ACHN (cell line): ENCODE measurements around the gene RNF149.
A peak's percentile ranks its signal among the peaks of the same experiment; 100 is the strongest.
"Not testable (repeated sequence)": the region's sequence is repeated elsewhere in the genome, so short reads cannot be mapped to it uniquely, and the experiment has no call there.

Experiments
- DNase-seq: peaks from one replicate; pipeline ENCODE4 v3.0.0-alpha.2; 2015
- in situ Hi-C: cut with HindIII; loops from 2 replicates; pipeline ENCODE4 v1.10.0; 2017; ENCODE audit warnings: low sequenced_read_pairs, low pct_ligation_motif_present, low pct_unique_long_range_greater_than_20kb

RNF149 gene

DNA sequence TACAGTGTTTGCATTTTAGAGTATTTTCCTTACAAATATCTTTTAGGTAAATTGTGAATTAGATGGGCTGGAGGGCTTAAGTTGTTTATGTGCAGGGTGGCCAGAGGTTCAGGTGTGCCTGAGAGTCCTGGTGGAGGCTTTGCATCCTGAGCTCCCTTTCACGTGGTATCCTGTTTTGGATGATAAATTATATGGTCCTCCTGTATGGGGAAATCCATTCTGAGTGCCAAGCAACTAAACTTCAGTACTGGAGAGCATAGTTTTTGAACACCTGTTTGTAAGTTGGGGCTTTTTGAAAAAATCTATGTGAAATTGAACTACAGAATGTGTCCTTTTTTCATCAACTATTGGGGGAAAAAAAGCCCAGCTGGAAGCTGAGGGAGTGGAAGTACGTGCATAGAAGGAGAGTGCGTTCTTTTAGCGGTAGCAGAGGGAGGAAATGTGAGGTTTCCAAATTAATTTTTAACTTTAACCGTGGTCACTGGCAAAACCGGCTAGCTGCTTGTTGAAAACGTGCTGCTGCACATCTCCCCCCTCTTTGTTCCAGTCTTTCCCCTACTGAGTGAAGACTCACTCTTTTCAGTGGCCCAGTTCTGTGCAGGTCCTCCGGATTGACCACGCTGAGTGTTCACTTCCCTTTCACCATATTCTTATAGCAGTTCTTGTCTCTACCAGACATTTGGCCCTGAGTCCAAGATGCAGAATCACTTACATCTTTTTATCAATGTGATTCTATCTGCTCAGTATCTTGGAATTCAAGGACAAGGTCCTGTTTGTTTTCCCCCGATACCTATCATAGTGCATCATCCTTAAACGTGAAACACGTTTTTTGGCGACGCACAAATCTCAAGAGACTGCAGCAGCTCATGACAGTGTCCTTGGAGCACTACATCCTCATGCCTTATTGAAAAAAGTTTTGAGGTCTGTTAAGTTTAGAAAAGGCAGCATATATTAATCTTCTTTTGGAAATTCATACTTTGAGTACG, 40.5 kb downstream of the RNF149 start:
- peak; percentile 77 for DNase-seq
- in situ Hi-C loops = no loop called here

DNA sequence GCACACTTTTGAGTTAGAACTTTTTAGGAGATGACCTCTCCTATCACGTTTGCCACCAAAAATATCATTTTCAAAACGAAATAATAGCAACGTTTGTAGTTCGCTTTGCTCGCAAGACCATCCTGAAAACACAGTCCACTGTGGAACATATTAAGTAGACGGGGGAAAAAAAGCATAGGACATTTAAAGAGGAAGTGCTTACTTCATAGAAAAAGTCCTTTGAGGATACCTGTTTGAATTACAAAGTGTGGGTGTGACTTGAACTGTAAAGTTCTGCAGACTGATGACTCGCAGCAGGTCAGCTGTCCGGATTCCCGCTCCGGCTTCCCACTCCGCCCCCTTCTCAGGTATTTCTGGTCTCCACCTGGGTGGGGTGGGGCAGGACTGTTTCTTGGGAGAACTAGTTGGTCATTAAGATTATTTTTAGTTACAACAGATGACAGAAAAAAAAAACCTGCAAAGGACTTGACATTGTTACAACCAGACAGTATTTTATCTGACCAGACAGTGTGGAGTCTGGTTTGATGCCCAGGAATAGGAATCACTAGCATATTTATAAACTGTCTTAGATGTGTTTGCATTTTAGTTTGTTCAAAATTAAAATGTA, 42.5 kb downstream of the RNF149 start:
- no peak for DNase-seq
- in situ Hi-C loops = no loop called here

DNA sequence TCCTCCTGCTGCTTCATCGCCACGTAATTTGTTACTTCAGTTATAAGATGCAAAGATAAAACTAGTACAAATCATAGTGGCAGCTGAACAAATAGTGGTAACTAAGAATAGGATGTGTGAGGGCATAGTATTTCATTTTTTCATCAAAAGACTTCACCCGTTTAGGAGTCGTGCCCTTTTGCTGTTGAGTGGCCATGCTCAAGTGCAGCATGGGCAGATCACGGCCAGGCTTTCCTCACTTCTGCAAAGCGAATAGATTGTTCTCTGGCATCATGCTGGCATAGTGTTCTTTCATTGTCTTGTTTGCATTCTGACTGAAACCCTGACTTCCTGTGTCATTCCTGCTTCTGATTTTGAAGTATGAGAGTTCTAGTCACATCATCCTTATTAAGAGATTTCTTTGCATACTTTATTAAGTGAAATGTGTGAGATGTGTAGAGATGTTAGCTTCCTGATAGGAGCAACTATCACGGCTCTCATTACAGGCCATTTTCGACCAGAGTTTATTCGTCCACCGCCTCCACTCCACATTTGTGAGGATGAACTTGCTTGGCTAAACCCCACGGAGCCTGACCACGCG, 44.1 kb downstream of the RNF149 start:
- in situ Hi-C loops = no loop called here
- DNase-seq = no peak

DNA sequence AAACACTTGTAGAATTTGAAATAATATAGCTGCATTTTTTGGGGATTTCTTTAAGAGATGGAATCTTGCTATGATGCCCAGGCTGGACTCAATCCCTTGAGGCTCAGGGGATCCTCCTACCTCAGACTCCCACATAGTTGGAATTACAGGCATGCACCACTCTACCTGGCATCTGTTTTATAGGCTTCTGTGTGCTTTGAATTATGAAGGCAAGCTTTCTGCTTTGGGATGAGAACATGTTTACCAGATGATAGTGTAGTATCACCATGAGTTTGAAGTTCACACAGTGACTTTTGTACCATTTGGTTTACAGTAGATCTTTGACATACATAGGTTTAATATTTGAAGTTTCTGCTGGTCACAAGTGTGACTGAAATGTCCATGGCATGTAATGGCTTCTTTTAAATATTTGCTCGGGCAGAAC, 45.1 kb downstream of the RNF149 start:
- no peak for DNase-seq
- in situ Hi-C loops = no loop called here

DNA sequence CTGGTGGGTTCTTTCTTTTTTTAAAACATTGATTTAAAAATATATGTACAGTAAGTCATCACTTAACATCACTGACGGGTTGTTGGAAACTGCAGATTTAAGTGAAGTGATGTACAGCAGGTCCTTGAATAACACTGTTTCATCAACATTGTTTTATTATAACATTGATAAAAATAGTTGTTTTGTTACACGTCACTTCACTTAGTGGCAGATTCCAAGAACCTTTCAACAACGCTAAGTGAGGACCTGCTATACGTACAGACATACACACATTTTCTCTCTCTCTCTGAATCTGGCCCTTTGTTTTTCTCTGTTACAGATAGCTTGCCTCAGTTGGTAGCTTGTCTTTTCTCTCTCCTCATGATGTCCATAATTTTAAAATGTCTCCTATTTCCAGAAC, 46.4 kb downstream of the RNF149 start:
- in situ Hi-C loops = no loop called here
- no peak for DNase-seq

DNA sequence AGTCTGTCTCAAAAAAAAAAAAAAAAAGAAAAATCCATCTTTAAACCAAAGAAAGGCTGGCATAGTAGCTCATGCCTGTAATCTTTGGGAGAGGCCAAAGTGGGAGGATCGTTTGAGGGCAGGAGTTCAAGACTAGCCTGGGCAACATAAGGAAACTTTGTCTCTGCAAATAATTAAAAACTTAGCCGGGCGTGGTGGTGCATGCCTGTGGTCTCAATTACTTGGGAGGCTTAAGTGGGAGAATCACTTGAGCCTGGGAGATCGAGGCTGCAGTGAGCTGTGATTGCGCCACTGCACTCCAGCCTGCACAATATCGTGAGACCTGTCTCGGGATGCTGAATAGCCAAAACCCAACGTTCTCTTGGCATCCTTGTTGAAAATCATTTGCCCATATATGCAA, 49.7 kb downstream of the RNF149 start:
- DNase-seq = no peak
- in situ Hi-C loops = no loop called here

DNA sequence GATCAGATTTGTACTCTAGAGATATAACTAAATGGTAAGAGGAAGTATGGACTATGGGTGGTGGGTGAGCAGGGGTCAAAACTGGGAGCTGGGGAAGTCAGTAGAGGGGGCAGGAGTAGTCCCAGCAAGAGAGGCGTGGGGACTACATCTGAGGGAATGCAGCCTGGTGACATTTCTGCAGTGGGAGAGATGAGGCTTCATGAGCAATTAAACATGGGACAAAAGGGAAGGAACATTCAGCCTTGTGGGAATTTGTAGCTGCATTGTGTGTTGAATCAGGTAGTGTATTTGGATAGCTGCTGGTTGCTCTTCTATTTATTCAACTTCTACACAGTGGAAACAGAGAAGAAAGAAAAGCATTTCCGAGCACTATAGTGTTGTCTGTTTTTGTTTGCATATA, 52.2 kb downstream of the RNF149 start:
- in situ Hi-C loops = no loop called here
- DNase-seq = no peak

DNA sequence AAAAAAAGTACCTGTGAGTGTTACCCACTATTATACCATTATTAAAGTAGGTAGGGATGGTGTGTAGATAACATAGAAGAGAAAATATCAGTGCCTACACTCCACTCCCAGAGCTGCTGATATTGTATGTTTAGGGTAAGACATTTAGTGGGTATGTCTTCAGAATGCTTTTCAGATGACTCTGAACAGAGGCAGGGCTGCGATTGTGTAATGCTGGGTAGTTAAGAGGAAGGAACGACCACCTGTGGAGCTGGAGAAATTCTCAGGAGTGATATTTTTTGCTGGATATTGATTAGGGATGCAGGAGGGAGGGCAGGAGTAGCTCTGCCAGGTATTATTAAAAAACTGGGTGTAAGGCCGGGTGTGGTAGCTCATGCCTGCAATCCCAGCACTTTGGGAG, 53.0 kb downstream of the RNF149 start:
- DNase-seq = no peak
- in situ Hi-C loops = no loop called here

DNA sequence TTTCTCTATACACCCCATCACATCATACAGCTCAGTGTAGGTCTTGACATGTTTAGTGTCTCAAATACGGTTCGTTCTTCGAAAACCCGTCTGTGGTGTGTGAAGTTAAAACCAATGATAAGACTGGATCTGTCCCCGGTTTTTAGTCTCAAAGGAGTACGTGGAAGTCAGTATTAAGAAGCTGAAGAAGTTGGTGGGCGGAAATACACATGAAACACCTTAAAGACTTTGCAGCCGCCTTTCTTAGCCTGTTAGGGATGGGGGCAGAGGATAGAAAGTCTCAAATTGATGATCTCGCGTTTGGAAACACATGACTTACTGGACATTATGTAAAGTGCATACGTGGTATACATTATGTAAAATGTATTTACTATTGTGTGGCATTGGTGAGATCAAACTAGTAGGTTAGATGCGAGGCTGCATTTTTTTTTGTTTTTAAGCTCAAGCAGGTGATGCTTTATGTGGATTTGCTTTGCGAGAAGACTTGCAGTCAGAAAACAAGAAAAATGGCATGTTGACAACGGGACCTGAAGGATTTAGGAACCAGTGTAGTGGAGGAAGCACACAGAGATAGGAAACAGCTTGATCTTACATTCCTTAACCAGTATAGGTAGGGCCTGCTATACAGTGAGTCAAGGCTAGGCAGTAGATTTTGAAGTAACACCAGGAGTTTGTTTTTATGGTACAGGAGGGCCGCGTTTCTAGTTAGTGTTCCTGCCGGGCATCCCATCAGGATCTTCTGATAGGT, 54.6 kb downstream of the RNF149 start:
- in situ Hi-C loops = no loop called here
- no peak for DNase-seq

DNA sequence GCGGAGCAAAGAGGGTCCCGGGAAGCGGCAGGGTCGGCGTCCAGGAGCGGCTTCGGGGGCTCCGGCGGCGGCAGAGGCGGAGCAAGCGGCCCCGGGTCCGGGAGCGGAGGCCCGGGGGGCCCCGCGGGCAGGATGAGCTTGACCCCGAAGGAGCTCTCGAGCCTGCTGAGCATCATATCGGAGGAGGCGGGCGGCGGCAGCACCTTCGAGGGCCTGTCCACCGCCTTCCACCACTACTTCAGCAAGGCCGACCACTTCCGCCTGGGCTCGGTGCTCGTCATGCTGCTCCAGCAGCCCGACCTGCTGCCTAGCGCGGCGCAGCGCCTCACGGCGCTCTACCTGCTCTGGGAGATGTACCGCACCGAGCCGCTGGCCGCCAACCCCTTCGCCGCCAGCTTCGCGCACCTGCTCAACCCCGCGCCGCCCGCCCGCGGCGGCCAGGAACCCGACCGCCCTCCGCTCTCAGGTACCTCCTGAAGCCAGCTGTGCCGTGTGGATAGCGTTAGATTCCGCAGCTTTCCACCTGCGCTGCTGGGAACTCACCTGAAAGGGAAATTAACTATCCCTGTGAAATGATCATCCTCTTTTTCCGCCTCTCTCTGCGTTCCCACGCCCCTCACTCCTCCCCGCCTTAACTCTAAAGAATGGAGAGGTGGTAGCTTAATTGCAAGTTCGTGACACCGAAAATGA, 55.3 kb downstream of the RNF149 start:
- in situ Hi-C loops = no loop called here
- DNase-seq = peak; percentile 70

DNA sequence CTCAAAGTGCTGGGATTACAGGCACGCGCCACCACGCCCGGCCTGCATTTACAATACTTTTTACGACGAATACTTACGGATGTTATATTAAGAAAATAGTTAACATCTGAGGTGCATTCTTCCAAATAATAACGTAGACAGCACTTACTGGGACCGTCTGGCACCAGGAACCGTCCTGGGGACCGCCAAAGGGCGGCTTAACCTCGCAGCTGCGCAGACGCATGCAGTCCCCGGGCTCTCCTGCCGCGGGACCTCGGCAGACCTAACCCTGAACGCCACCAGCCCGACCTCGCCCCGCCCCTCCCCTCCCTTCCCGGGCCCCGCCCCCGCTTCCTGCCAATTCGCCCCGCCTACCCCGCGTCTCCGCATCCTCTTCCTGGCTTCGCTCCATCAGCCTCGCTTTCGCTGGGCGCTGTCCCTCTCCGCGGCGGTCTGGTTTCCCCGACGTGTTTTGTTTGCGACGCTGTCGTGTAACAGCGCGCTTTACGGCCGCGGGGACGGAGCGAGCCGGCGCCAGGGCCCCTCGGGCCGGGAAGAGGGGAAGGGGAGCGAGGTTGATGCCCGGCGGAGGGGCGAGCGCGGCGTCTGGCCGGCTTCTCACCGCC, 56.0 kb downstream of the RNF149 start, which contains the start of gene CNOT11:
Gene CNOT11 (plus strand): TSS at position 479 of the 605 bp plus-strand sequence. CDS start 79 bp downstream, at position 558.
- in situ Hi-C loops = no loop called here
- peak; percentile 99 for DNase-seq

DNA sequence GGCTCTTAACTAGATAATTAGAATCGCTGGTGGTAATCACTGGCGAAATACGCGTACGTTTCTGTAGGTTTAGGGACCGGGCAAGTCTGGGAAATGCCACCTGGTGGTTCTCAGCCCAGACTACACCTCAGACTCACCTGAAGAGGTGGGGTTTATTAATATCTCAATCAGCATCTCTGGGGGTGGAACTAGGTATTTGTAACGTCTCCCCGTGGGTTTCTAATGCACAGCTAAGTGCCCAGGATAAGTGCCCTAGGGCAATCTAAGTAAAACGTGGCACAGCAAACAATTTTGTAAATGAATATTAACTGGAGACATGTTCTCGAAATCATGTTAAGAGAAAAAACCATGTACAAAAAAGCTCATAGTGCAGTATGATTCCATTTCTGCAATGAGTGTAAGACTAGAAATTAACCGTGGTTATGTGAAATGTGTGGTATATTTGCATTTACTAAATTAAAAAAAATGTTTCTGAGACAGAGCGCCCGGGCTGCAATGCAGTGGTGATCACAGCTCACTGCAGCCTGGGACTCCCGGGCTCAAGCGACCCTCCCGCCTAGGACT, 56.6 kb downstream of the RNF149 start:
- in situ Hi-C loops = no loop called here
- peak; percentile 27 for DNase-seq

DNA sequence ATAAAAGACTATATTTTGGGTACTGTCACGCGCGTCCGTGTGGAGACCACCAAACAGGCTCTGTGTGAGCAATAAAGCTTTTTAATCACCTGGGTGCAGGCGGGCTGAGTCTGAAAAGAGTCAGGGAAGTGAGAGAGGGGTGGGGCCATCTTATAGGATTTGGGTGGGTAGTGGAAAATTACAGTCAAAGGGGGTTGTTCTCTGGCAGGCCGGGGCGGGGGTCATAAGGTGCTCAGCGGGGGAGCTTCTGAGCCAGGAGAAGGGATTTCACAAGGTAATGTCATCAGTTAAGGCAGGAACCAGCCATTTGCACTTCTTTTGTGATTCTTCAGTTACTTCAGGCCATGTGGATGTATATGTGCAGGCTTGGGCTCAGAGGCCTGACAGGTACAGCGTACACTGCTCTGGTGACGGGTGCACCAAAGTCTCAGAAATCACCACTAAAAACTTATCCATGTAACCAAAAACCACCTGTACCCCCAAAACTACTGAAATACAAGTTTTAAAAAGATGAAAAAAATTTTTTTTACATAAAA, 57.2 kb downstream of the RNF149 start:
- in situ Hi-C loops, DNase-seq: not testable (repeated sequence)

DNA sequence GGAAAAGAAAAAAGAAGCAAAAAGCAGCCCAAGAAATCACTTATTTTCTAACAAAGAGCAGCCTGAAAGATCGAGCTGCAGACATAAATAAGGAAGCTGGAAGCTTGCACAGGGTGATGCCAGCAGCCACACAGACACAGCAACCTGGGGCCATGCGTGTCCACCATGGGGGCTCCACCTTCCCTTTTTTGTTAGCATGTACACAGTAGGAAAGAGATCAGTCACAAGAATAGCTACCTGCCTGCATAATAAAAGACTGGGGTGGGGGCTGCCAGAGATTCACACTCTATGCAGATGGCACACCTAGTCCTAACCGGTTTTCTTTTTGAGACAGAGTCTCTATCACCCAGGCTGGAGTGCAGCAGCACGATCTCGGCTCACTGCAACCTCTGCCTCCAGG, 58.7 kb downstream of the RNF149 start:
- no peak for DNase-seq
- in situ Hi-C loops = no loop called here

DNA sequence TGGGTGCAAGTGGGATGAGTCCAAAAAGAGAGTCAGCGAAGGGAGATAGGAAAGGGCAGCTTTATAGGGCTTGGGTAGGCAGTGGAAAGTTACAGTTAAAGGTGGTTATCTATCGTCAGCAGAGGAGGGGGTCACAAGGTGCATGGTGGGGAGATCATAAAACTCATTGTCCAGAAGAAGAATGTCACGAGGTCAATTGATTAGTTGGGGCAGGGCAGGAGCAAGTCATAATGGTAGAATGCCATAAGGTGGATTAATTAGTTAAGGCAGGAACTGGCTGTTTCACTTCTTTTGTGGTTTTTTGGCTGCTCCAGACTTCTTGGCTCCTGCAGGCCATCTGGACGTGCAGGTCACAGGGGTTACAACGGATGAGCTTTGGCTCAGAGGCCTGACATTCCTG, 59.7 kb downstream of the RNF149 start:
- in situ Hi-C loops, DNase-seq: not testable (repeated sequence)

DNA sequence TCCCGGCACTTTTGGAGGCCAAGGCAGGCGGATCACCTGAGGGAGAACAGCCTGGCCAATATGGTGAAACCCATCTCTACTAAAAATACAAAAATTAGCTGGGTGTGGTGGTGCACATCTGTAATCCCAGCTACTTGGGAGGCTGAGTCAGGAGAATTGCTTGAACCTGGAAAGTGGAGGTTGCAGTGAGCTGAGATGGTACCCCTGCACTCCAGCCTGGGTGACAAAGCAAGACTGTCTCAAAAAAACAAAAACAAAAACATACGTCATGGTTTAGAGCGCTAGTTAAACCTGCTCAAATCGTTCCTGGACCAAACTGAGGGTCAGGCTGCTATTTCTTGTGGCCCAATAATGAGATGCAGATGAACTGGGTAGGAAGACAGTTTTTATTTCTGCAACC, 63.0 kb downstream of the RNF149 start:
- DNase-seq, in situ Hi-C loops: not testable (repeated sequence)

DNA sequence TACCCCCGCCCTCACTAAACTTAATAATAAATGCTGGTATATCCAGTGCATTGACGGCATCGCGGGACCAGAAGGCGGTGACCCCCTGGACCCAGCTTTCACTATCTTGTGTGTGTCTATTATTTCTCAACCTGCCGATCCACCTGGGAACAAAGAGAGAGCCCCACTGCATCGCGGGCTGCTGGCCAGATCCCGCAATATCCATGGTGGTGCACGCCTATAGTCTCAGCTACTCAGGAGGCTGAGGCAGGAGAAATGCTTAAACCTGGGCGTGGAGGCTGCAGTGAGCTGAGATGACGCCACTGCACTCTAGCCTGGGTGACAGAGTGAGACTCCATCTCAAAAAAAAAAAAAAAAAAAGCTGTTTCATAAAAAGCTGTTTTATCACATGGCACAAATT, 63.6 kb downstream of the RNF149 start:
- DNase-seq, in situ Hi-C loops: not testable (repeated sequence)
